Measurements from ENCODE around the gene RAB22A. TPM values are rescaled to one million over a fixed set of nuclear protein-coding genes. Genes with fewer than 3 reads are reported as not detected.

RAB22A gene
- total RNA-seq, 1 donor from 2014 or later: 22.6 TPM

GRCh38 chr20:58277578-58278472 is 31.7 kb upstream of the RAB22A start:
- no peak for DNase-seq
- TF ChIP-seq CTCF (IDR thresholded peaks at IDR 0.05): no peak
- intact Hi-C loops (cut with DNase I): no loop called here

GRCh38 chr20:58286729-58287128 is 22.8 kb upstream of the RAB22A start:
- Histone ChIP-seq H3K4me3 (no peak overlapping the region), H3K9me3 (no peaks in the 10 kb centered on the region), H3K4me1 (no peaks in the 10 kb centered on the region), H3K36me3 (peaks cover 16% of the 10 kb centered on the region), H3K27ac (no peak overlapping the region), H3K27me3 (ENCODE audit: low read depth) (no peaks in the 10 kb centered on the region)
- TF ChIP-seq CTCF (IDR thresholded peaks at IDR 0.05): no peak
- DNase-seq (no peak), ATAC-seq (no peak)
- intact Hi-C loops (cut with DNase I): no loop called here

More at GRCh38 chr20:58277578-58278472, 31.7 kb upstream of the RAB22A start:
- no peak overlapping the region for H3K4me3 ChIP-seq
- no peaks in the 10 kb centered on the region for H3K27me3 ChIP-seq (ENCODE audit: low read depth)
- no peak for ATAC-seq
- no peak overlapping the region for H3K27ac ChIP-seq
- no peaks in the 10 kb centered on the region for H3K4me1 ChIP-seq
- H3K9me3 ChIP-seq: no peaks in the 10 kb centered on the region
- H3K36me3 ChIP-seq: no peaks in the 10 kb centered on the region

GRCh38 chr20:58287638-58288037 is 21.9 kb upstream of the RAB22A start:
- peaks cover 16% of the 10 kb centered on the region for H3K36me3 ChIP-seq
- no peak overlapping the region for H3K27ac ChIP-seq
- H3K4me1 ChIP-seq: no peaks in the 10 kb centered on the region
- no peak for TF ChIP-seq CTCF (IDR thresholded peaks at IDR 0.05)
- no peaks in the 10 kb centered on the region for H3K9me3 ChIP-seq
- no peaks in the 10 kb centered on the region for H3K27me3 ChIP-seq (ENCODE audit: low read depth)
- DNase-seq: no peak
- intact Hi-C loops (cut with DNase I): no loop called here
- no peak for ATAC-seq
- H3K4me3 ChIP-seq: no peak overlapping the region

- DNase-seq (no peak), ATAC-seq (no peak)
- Histone ChIP-seq H3K36me3 (peaks cover 14% of the 10 kb centered on the region), H3K27ac (no peak overlapping the region), H3K27me3 (ENCODE audit: low read depth) (no peaks in the 10 kb centered on the region), H3K9me3 (no peaks in the 10 kb centered on the region), H3K4me3 (no peak overlapping the region), H3K4me1 (no peaks in the 10 kb centered on the region)
- intact Hi-C loops (cut with DNase I): no loop called here
- TF ChIP-seq CTCF (IDR thresholded peaks at IDR 0.05): no peak
Measured at GRCh38 chr20:58289143-58289542, 20.4 kb upstream of the RAB22A start.

GRCh38 chr20:58293453-58293852 is 16.1 kb upstream of the RAB22A start:
- DNase-seq (no peak), ATAC-seq (no peak)
- intact Hi-C loops (cut with DNase I): no loop called here

More at GRCh38 chr20:58293453-58293852, 16.1 kb upstream of the RAB22A start:
- H3K36me3 ChIP-seq: no peaks in the 10 kb centered on the region
- H3K4me3 ChIP-seq: no peak overlapping the region
- no peak overlapping the region for H3K27ac ChIP-seq
- H3K9me3 ChIP-seq: no peaks in the 10 kb centered on the region
- H3K4me1 ChIP-seq: no peaks in the 10 kb centered on the region
- no peak for TF ChIP-seq CTCF (IDR thresholded peaks at IDR 0.05)
- H3K27me3 ChIP-seq (ENCODE audit: low read depth): no peaks in the 10 kb centered on the region
